LNCaP clone FGC (cell line): ENCODE results near the gene ZFP92.
A peak's percentile ranks its signal among the peaks of the same experiment; 100 is the strongest.
"Not testable (repeated sequence)": the region's sequence is repeated elsewhere in the genome, so short reads cannot be mapped to it uniquely, and the experiment has no call there.

Source experiments
- DNase-seq: peaks from one replicate; pipeline ENCODE4 v3.0.0-alpha.2; 2011; ENCODE audit warnings: low read depth
- H3K4me3 ChIP-seq: 2 replicates; pipeline ENCODE4 v1.5.1; 2011; ENCODE audit warnings: mild to moderate bottlenecking, low read depth, low read length, control low read depth
- CTCF ChIP-seq: IDR thresholded peaks from 2 replicates; pipeline ENCODE4 v1.5.1; 2012; ENCODE audit warnings: mild to moderate bottlenecking; ENCODE audit not compliant: control insufficient read depth, insufficient read depth; ENCODE audit errors: extremely low read depth

ZFP92 gene

GRCh38 chrX:153396320-153397195, 14.7 kb upstream of the ZFP92 start:
- H3K4me3 ChIP-seq, result no peak overlapping the region
- no peak for DNase-seq
- no peak for TF ChIP-seq CTCF

GRCh38 chrX:153397256-153397960, 13.9 kb upstream of the ZFP92 start:
- H3K4me3 ChIP-seq, result no peak overlapping the region
- DNase-seq, result no peak
- no peak for TF ChIP-seq CTCF

GRCh38 chrX:153398275-153398960, 12.9 kb upstream of the ZFP92 start:
- DNase-seq, result no peak
- TF ChIP-seq CTCF, result no peak
- no peak overlapping the region for H3K4me3 ChIP-seq

- no peak for DNase-seq
- peak; percentile 84 for TF ChIP-seq CTCF
- H3K4me3 ChIP-seq, result no peak overlapping the region
These were observed 10.8 kb upstream of the ZFP92 start for GRCh38 chrX:153400146-153401132.

GRCh38 chrX:153401133-153401764, 10.0 kb upstream of the ZFP92 start, which contains the start of gene PNMA6E:
TSS of gene PNMA6E (minus strand) at chrX:153401350. CDS start at chrX:153398849, 2,501 bp downstream.
- DNase-seq, result no peak
- TF ChIP-seq CTCF, result no peak
- no peak within 1 kb of the TSS for H3K4me3 ChIP-seq

- not testable (repeated sequence) for DNase-seq, H3K4me3 ChIP-seq
These were observed 6.9 kb upstream of the ZFP92 start for GRCh38 chrX:153404333-153404732.
